Activated CD4-positive, alpha-beta T cell treated with anti-CD3 and anti-CD28 coated beads, Interleukin-2, amount 10 ng/mL, durations not matched to agents 24 days and 14 days (primary cell): ENCODE data around the gene CENATAC. TPM values are rescaled to one million over a fixed set of nuclear protein-coding genes. Genes with fewer than 3 reads are reported as not detected.
"Not testable (repeated sequence)": the region's sequence is repeated elsewhere in the genome, so short reads cannot be mapped to it uniquely, and the experiment has no call there.

ENCODE experiments used
- DNase-seq: peaks from one replicate; pipeline ENCODE4 v3.0.0; 2022
- H3K27ac Mint-ChIP-seq: one replicate; pipeline ENCODE4 v1.8.0; 2022; ENCODE audit warnings: mild to moderate bottlenecking, mixed read lengths
- H3K27me3 Mint-ChIP-seq: one replicate; pipeline ENCODE4 v1.8.0; 2022; ENCODE audit warnings: mixed read lengths
- H3K36me3 Mint-ChIP-seq: one replicate; pipeline ENCODE4 v1.8.0; 2022; ENCODE audit warnings: low read depth, mild to moderate bottlenecking, mixed read lengths
- H3K4me1 Mint-ChIP-seq: one replicate; pipeline ENCODE4 v1.8.0; 2021; ENCODE audit warnings: mixed read lengths
- H3K4me3 Mint-ChIP-seq: one replicate; pipeline ENCODE4 v1.8.0; 2022; ENCODE audit warnings: mild to moderate bottlenecking, moderate library complexity, mixed read lengths
- H3K9me3 Mint-ChIP-seq: one replicate; pipeline ENCODE4 v1.8.0; 2021; ENCODE audit warnings: mixed read lengths
- intact Hi-C: fragments of 100-400 bp; cut with micrococcal nuclease; formaldehyde crosslinking; loops from one replicate; pipeline ENCODE4 v1.15.1; 2023
- total RNA-seq: library from RNA; stranded (reverse); gene quantifications from 2 replicates; pipeline ENCODE4 v1.2.3, GENCODE V29; 2022

The CENATAC gene
- total RNA-seq, 1 donor from 2014 or later: 46.3 TPM

- Mint-ChIP-seq H3K27me3 (peaks cover 17% of the 10 kb centered on the region), H3K36me3 (no peaks in the 10 kb centered on the region), H3K4me3 (no peak overlapping the region)
Observed at GRCh38 chr11:118975771-118976709, 21.9 kb upstream of the CENATAC start.

DNA sequence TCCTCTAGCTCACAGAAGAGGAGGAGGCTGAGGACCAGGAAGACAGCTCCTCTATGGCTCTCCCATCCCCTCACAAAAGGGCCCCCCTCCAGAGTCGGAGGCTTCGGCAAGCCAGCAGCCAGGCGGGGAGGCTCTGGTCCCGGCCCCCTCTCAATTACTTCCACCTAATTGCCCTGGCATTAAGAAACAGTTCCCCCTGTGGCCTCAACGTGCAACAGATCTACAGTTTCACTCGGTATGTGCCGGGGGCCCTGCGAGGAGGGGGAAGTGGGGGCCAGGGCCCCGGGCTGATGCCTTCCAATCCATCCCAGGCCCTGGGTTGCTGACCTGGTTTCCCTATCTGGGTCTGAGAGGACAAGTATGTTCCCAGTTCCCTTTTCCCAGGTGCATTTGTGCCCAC, 18.5 kb upstream of the CENATAC start:
- no peaks in the 10 kb centered on the region for H3K36me3 Mint-ChIP-seq
- H3K4me1 Mint-ChIP-seq: no peaks in the 10 kb centered on the region

More at GRCh38 chr11:118975771-118976709, 21.9 kb upstream of the CENATAC start:
- no peaks in the 10 kb centered on the region for H3K4me1 Mint-ChIP-seq
- intact Hi-C loops: no loop called here
- no peak for DNase-seq
- no peak overlapping the region for H3K27ac Mint-ChIP-seq
- H3K9me3 Mint-ChIP-seq: peaks cover 4% of the 10 kb centered on the region

GRCh38 chr11:118980191-118980881, 17.6 kb upstream of the CENATAC start:
- H3K4me3 Mint-ChIP-seq: no peak overlapping the region
- intact Hi-C loops: no loop called here
- no peaks in the 10 kb centered on the region for H3K36me3 Mint-ChIP-seq
- no peak overlapping the region for H3K27ac Mint-ChIP-seq
- H3K4me1 Mint-ChIP-seq: no peaks in the 10 kb centered on the region
- no peak for DNase-seq
- H3K9me3 Mint-ChIP-seq: no peaks in the 10 kb centered on the region
- peaks cover 4% of the 10 kb centered on the region for H3K27me3 Mint-ChIP-seq

More for the DNA sequence above, 18.5 kb upstream of the CENATAC start:
- H3K27me3 Mint-ChIP-seq: peaks cover 9% of the 10 kb centered on the region
- no peak for DNase-seq
- no peaks in the 10 kb centered on the region for H3K9me3 Mint-ChIP-seq
- H3K27ac Mint-ChIP-seq: no peak overlapping the region
- intact Hi-C loops: no loop called here
- no peak overlapping the region for H3K4me3 Mint-ChIP-seq

DNA sequence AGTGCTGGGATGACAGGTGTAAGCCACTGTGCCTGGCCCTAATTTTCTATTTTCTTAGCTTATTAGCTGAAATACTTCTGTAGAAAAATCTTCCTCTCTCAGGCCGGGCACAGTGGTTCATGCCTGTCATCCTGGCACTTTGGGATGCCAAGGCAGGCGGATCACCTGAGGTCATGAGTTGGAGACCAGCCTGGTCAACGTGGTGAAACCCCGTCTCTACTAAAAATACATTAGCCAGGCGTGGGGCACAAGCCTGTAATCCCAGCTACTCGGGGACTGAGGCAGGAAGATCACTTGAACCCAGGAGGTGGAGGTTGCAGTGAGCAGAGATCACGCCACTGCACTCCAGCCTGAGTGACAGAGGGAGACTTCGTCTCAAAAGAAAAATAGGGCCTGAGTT, 13.6 kb upstream of the CENATAC start:
- H3K4me3 Mint-ChIP-seq, intact Hi-C loops, DNase-seq, H3K36me3 Mint-ChIP-seq, H3K27me3 Mint-ChIP-seq, H3K9me3 Mint-ChIP-seq, H3K27ac Mint-ChIP-seq, H3K4me1 Mint-ChIP-seq: not testable (repeated sequence)

DNA sequence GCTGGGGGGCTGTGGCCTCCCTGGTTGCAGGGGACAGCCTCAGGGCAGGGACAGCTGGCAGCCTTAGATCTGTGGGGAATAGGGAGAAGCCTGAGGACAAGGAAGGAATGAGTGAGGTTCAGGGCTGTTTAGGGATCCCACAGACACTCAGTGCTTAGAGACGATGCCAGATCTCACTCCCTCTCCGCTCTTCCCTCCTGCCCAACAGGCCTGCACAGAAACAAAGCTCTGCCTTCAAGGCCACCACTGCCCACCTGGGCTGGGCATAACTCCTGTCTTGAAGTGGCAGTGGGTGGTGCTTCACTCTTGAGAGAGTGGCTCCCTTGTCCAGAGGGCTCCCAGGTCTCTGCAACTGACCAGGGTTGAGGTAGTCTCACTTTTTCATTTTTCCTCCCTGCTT, 13.1 kb upstream of the CENATAC start:
- DNase-seq: no peak
- Mint-ChIP-seq H3K9me3 (no peaks in the 10 kb centered on the region), H3K4me3 (no peak overlapping the region), H3K36me3 (no peaks in the 10 kb centered on the region), H3K27me3 (no peaks in the 10 kb centered on the region), H3K27ac (no peak overlapping the region), H3K4me1 (no peaks in the 10 kb centered on the region)
- intact Hi-C loops: no loop called here

- H3K4me3 Mint-ChIP-seq: no peak overlapping the region
- peaks cover 2% of the 10 kb centered on the region for H3K36me3 Mint-ChIP-seq
- H3K27ac Mint-ChIP-seq: no peak overlapping the region
- H3K27me3 Mint-ChIP-seq: no peaks in the 10 kb centered on the region
- DNase-seq: no peak
- intact Hi-C loops: no loop called here
- no peaks in the 10 kb centered on the region for H3K4me1 Mint-ChIP-seq
- H3K9me3 Mint-ChIP-seq: no peaks in the 10 kb centered on the region
Observed at GRCh38 chr11:118988280-118988679, 9.7 kb upstream of the CENATAC start.

GRCh38 chr11:118991486-118992038, 6.4 kb upstream of the CENATAC start:
- H3K9me3 Mint-ChIP-seq, H3K4me3 Mint-ChIP-seq, intact Hi-C loops, H3K27ac Mint-ChIP-seq, H3K36me3 Mint-ChIP-seq, H3K27me3 Mint-ChIP-seq, DNase-seq, H3K4me1 Mint-ChIP-seq: not testable (repeated sequence)

DNA sequence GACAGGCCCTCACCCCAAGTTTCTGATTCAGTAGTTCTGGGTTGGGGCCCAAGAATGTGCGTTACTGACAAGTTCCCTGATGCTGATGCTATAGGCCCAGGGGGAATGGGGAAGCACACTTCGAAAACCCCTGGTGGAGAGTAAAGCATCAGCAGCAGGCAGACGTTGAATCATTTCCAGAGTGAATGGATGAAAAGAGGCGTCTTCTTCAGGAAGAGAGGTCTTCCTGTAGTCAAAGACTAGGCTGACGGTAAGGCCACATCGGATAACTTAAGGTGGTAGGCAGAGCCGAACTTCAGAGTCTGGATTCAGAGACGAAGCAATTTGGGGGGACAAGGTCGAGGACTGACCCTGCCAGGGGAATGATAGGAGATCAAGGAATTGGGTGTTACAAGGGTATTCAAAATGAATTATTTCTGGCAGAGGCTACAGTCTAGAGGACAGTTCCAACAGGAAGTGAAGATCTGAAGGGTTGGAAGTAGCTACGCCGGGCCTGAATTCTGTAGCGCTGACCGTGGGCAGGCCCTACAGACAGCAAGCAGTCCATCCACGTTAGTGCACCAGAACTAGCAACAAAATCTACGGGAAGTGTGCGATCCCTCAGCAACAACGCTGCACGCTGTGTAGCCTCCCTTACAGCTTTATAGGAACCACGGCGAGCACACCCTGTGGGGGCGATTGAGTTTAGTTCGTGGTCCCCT, 862 bp upstream of the CENATAC start:
- intact Hi-C loops: loop anchor here (5.0 kb wide), 2 partner anchors 60 to 70 kb away; partner anchors contain the start of genes BCL9L and HYOU1
- DNase-seq: peak; percentile 80
- peak overlapping the region; percentile 94 for H3K27ac Mint-ChIP-seq
- H3K4me1 Mint-ChIP-seq: peaks cover 24% of the 10 kb centered on the region
- peaks cover 37% of the 10 kb centered on the region for H3K36me3 Mint-ChIP-seq
- H3K4me3 Mint-ChIP-seq: peak overlapping the region; percentile 90
- no peaks in the 10 kb centered on the region for H3K9me3 Mint-ChIP-seq
- no peaks in the 10 kb centered on the region for H3K27me3 Mint-ChIP-seq

DNA sequence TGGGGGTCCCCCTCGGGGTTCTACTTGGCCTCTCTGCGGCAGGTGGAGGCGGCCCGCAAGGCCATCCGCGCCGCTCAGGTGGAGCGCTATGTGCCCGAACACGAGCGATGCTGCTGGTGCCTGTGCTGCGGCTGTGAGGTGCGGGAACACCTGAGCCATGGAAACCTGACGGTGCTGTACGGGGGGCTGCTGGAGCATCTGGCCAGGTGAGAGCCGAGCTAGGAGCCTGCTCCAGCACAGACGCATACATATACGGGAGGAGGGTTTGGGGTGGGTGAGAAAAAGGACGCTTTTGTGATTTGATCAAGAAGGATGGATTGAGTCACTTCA, 415 bp downstream of the CENATAC start:
- intact Hi-C loops: loop anchor here (1.0 to 5.0 kb wide), 4 partner anchors 20 to 71 kb away; partner anchors contain the start of genes BCL9L, HYOU1, RPS25 and SLC37A4
- Mint-ChIP-seq H3K27me3 (no peaks in the 10 kb centered on the region), H3K4me3 (peak overlapping the region; percentile 90)

GRCh38 chr11:118998822-118999221, 884 bp downstream of the CENATAC start:
- peaks cover 27% of the 10 kb centered on the region for H3K4me1 Mint-ChIP-seq
- peak overlapping the region; percentile 90 for H3K4me3 Mint-ChIP-seq
- H3K9me3 Mint-ChIP-seq: no peaks in the 10 kb centered on the region
- no peak for DNase-seq
- peak overlapping the region; percentile 94 for H3K27ac Mint-ChIP-seq
- H3K36me3 Mint-ChIP-seq: peaks cover 49% of the 10 kb centered on the region
- H3K27me3 Mint-ChIP-seq: no peaks in the 10 kb centered on the region
- intact Hi-C loops: loop anchor here (1.0 to 5.0 kb wide), 4 partner anchors 19 to 72 kb away; partner anchors contain the start of genes BCL9L, HYOU1, RPS25 and SLC37A4

More for the DNA sequence above, 415 bp downstream of the CENATAC start:
- Mint-ChIP-seq H3K36me3 (peaks cover 45% of the 10 kb centered on the region), H3K9me3 (no peaks in the 10 kb centered on the region), H3K27ac (peak overlapping the region; percentile 94), H3K4me1 (peaks cover 27% of the 10 kb centered on the region)
- DNase-seq: no peak

DNA sequence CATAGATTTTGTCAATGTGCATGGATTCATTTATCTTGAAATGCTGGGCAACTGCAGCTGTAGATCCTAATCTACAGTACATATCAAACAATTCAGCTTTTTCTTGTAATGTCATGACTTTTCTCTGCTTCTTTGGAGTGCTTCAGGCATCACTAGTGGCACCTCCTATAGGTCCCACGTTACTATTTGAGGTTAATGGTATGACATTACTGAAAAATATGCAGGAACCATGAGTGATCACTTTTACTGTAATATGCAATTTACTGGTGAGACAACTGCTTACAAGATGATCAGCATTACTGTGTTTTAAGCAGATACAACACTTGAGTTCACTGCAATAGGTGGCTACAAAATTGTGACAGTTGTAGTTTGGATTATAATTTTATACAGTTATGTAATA, 3.0 kb downstream of the CENATAC start:
- H3K27ac Mint-ChIP-seq: no peak overlapping the region
- H3K27me3 Mint-ChIP-seq: no peaks in the 10 kb centered on the region
- H3K4me3 Mint-ChIP-seq: no peak overlapping the region
- intact Hi-C loops: no loop called here
- H3K4me1 Mint-ChIP-seq: peaks cover 27% of the 10 kb centered on the region
- peaks cover 57% of the 10 kb centered on the region for H3K36me3 Mint-ChIP-seq
- H3K9me3 Mint-ChIP-seq: no peaks in the 10 kb centered on the region
- no peak for DNase-seq

DNA sequence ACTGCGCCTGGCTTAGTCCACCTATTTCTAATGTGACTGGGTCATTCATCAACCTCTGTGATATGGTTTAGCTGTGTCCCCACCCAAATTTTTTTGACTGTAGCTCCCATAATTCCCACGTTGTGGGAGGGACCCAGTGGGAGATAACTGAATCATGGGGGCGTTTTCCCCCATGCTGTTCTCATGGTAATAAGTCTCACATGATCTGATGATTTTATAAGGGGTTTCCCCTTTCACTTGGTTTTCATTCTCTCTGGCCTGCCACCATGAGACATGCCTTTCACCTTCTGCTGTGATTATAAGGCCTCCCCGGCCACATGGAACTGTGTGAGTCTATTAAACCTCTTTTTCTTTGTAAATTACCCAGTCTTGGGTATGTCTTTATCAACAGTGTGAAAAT, 8.7 kb downstream of the CENATAC start:
- no peak overlapping the region for H3K27ac Mint-ChIP-seq
- DNase-seq: no peak
- H3K27me3 Mint-ChIP-seq: no peaks in the 10 kb centered on the region
- intact Hi-C loops: no loop called here
- H3K4me3 Mint-ChIP-seq: no peak overlapping the region
- no peaks in the 10 kb centered on the region for H3K9me3 Mint-ChIP-seq
- peaks cover 4% of the 10 kb centered on the region for H3K4me1 Mint-ChIP-seq
- H3K36me3 Mint-ChIP-seq: peaks cover 45% of the 10 kb centered on the region

GRCh38 chr11:119011476-119012053, 13.6 kb downstream of the CENATAC start:
- peaks cover 63% of the 10 kb centered on the region for H3K36me3 Mint-ChIP-seq
- no peak overlapping the region for H3K27ac Mint-ChIP-seq
- H3K9me3 Mint-ChIP-seq: no peaks in the 10 kb centered on the region
- H3K27me3 Mint-ChIP-seq: no peaks in the 10 kb centered on the region
- intact Hi-C loops: no loop called here
- H3K4me3 Mint-ChIP-seq: no peak overlapping the region
- DNase-seq: no peak
- peaks cover 24% of the 10 kb centered on the region for H3K4me1 Mint-ChIP-seq
